Retinal pigment epithelial cell (primary cell): ENCODE data around the gene FBXL19.

ENCODE experiments used
- DNase-seq: peaks from one replicate; pipeline ENCODE4 v3.0.0-alpha.2; 2010; ENCODE audit warnings: low read depth
- H3K4me3 ChIP-seq: 2 replicates; pipeline ENCODE4 v1.5.1; 2011; ENCODE audit warnings: mild to moderate bottlenecking, low read length, control low read depth, moderate library complexity
- TF ChIP-seq, protein P1 (sequence below): conservative IDR thresholded peaks from 2 replicates; pipeline ENCODE4 v1.5.1; 2011; ENCODE audit warnings: low read depth, low read length, control low read depth, inconsistent platforms

The FBXL19 gene

DNA sequence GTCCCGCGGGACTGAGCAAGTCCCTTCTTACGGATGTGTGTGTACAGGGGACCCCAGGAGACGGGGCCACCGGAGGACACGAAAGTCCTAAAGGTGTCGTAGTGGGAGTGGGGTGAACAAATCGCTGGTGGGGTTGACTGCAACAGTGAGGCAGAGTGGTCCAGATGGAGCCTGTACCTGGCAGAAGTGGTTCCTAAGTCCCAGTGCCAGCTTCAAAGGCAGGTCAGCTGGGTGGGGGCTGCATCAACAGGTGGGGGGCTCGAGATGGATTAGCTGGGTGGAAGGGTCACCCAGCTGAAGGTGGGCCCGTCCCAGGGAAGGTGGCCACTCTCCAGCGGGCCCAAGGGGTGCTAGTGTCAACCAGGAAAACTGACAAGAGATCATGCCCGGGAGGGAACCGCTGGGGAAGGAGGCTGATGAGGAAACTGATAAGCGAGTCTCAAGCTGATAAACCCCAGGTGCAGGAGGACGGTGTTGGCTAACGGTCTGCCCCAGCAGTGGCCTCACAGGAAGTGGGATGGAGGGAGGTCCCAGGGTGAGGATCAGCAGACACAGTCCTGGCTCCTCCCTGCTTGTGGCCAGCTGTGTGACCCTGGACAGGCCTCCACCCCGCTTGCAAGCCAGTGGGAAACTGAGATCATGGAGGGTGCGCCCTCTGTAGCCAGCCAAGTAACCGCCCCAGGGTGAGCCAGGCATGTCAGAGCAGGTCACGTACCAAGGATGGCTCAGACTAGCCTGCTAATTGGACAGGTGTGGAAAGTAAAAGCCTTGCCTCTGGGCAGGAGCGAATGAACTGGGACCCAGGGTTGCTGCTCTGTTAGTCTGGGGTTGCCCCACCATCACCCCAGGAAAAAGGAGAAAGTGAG is 26.5 kb downstream of the FBXL19 start:
- no peak for DNase-seq
- TF ChIP-seq, protein P1, sequence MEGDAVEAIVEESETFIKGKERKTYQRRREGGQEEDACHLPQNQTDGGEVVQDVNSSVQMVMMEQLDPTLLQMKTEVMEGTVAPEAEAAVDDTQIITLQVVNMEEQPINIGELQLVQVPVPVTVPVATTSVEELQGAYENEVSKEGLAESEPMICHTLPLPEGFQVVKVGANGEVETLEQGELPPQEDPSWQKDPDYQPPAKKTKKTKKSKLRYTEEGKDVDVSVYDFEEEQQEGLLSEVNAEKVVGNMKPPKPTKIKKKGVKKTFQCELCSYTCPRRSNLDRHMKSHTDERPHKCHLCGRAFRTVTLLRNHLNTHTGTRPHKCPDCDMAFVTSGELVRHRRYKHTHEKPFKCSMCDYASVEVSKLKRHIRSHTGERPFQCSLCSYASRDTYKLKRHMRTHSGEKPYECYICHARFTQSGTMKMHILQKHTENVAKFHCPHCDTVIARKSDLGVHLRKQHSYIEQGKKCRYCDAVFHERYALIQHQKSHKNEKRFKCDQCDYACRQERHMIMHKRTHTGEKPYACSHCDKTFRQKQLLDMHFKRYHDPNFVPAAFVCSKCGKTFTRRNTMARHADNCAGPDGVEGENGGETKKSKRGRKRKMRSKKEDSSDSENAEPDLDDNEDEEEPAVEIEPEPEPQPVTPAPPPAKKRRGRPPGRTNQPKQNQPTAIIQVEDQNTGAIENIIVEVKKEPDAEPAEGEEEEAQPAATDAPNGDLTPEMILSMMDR, result peak; percentile 25
- H3K4me3 ChIP-seq, result peak overlapping the region; percentile 80

DNA sequence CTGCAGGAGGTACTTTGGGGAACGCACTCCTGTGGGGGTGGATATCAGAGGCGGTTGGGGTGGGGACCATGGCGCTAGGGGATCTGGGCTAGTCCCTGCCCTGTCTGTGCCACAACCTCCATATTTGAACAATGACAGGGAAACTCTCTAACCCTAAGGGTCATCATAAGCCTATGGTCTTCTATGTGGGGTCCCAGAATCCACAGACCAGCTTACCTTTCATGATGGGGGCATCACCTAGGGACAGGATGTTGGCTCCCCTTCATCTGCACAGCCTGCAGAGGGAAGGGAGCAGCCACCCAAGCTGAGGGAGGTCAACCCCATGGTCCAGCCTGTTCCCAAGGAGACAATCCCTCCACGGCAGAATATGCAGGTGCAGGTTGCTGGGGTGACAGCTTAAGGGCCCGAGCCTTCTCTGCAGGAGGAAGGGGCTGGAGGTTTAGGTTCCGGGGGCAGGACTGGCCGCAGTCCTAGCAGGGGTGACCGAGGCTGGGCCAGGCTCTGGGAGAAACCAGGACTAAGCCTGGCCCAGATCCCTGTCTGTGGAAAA is 27.2 kb downstream of the FBXL19 start:
- no peak for DNase-seq
- TF ChIP-seq, protein P1, result no peak
- H3K4me3 ChIP-seq, result peak overlapping the region; percentile 80

DNA sequence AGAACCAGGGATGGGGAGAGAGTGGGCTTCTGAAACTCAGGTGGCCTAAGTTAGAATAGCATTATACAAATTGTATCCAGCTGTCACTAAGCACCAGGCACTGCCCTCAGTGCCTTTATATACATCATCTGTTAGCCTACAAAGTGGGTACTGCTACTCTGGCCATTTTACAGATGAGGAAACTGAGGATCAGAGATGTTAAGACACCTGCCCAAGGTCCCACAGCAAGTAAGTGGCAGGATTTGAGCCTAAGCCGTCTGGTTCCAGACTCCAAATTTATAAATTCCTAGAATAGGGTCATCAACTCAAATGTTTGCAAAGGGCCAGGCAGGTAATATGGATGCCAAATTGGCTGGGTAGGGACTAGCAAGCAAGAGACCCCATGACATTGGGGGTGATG is 27.8 kb downstream of the FBXL19 start:
- no peak for DNase-seq
- no peak overlapping the region for H3K4me3 ChIP-seq
- TF ChIP-seq, protein P1, result no peak

DNA sequence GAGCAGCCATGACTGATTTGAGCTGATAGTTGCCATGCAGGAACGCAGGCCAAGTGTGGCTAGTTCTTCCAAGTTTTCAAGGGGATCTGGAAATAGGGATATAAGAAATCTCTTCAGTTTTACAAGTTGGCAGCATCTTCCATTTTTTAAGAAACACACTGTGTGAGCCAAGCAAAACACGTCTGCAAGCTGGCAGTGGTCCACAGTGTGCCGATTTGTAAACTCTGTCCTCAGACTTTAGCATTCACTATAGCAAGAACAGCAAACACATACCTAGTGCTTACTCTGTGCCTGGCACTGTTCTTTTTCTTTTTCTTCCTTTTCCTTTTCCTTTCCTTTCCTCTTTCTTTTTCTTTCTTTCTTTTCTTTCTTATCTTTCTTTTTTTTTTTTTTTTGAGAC is 28.4 kb downstream of the FBXL19 start:
- no peak for DNase-seq
- TF ChIP-seq, protein P1, result no peak
- no peak overlapping the region for H3K4me3 ChIP-seq

DNA sequence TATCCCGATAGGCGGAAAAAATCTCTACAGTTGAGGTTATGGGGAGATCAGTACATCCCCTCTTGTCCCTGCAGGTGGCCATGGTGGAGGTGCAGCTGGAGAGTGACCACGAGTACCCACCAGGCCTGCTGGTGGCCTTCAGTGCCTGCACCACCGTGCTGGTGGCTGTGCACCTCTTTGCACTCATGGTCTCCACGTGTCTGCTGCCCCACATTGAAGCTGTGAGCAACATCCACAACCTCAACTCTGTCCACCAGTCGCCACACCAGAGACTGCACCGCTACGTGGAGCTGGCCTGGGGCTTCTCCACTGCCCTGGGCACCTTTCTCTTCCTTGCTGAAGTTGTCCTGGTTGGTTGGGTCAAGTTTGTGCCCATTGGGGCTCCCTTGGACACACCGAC is 29.7 kb downstream of the FBXL19 start:
- DNase-seq, result no peak
- no peak overlapping the region for H3K4me3 ChIP-seq
- TF ChIP-seq, protein P1, result no peak

DNA sequence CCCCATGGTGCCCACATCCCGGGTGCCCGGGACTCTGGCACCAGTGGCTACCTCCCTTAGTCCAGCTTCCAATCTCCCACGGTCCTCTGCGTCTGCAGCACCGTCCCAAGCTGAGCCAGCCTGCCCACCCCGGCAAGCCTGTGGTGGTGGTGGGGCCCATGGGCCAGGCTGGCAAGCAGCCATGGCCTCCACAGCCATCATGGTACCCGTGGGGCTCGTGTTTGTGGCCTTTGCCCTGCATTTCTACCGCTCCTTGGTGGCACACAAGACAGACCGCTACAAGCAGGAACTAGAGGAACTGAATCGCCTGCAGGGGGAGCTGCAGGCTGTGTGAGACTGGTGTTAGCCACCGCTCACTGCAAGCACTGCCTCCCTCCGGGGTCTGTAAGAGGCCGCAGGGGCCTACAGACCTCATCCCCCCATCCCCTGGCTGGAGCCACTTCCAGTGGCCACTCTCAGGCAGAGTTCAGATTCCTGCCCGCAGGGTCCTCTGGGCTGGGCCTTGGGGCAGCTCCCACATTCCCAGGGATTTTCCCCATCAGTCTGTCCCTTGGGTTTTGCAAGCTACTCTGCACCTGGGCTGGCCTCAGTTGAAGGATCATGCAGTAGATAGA is 30.2 kb downstream of the FBXL19 start:
- DNase-seq, result peak; percentile 32

More for the DNA sequence above, 30.2 kb downstream of the FBXL19 start:
- H3K4me3 ChIP-seq, result no peak overlapping the region
- TF ChIP-seq, protein P1, result peak; percentile 86
